Activated T-helper 1 cell treated with Interleukin-2 at 50 U/mL for 16 hours (primary cell): ENCODE results near the gene RAB3GAP2.
"Not testable (repeated sequence)": the region's sequence is repeated elsewhere in the genome, so short reads cannot be mapped to it uniquely, and the experiment has no call there.

ENCODE experiments used
- DNase-seq: peaks from one replicate; pipeline ENCODE4 v3.0.0-alpha.2; 2020; ENCODE audit warnings: low read depth

RAB3GAP2 gene

GRCh38 chr1:220137019-220137786 lies 135.1 kb downstream of the RAB3GAP2 start:
- no peak for DNase-seq

GRCh38 chr1:220135755-220136154 lies 136.5 kb downstream of the RAB3GAP2 start:
- DNase-seq: no peak

- DNase-seq: no peak
Measured at GRCh38 chr1:220129479-220130210, 142.6 kb downstream of the RAB3GAP2 start.

GRCh38 chr1:220127076-220127475 lies 145.2 kb downstream of the RAB3GAP2 start:
- no peak for DNase-seq

DNA sequence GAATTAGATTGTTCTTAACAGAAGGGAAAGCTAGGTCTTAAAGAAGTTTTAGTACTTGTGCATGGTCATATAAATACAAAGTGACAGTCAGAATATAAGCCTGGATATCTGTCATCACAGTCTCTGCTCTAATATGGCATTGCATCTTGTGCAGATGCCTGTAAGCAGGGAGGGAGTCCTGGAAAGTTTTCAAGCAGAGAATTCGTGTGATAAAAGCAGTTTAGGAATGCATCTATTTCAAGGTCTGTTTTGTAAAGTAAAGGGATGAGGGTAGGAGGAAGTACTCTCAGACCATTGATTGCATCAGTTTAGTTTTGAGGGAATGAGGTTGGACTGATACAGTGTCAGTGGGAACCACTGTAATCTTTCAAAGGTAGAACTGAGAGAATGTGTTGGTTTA lies 147.7 kb downstream of the RAB3GAP2 start:
- DNase-seq: no peak

DNA sequence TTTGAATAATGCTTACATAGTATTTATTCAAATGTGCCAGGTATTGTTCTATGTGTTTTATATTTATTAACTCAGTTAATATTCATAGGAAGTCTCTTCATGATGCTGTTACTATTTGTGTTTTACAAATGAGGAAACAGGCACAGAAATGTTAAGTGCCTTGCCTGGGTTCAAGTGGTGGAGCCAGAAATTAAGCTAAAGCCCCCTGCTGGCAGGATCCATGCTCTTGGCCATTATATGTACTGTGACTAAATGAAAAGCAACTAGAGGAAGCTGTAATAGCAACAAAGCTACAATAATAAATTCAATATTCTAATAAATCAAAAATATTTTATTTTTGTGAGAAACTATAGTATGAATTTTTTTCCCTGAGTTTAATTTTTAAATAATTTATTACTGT lies 148.4 kb downstream of the RAB3GAP2 start:
- DNase-seq: no peak

DNA sequence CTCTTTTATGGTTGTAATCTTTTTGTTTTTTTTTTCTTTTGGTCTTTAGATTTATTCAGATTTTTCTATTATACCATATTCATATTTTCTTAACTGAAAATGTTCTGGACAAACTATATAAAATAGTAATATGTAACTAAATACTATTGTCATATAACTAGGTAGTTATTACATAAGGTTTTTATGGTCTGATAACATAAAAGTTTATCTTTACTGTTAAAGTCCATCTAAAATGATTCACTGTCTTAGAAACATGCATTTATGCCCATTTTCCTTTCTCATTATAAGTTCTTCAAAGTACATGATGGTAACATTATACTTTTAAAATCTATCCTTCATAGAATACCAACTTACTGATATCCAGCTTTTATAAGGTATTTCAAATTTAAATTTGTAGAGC lies 149.2 kb downstream of the RAB3GAP2 start:
- DNase-seq: no peak

DNA sequence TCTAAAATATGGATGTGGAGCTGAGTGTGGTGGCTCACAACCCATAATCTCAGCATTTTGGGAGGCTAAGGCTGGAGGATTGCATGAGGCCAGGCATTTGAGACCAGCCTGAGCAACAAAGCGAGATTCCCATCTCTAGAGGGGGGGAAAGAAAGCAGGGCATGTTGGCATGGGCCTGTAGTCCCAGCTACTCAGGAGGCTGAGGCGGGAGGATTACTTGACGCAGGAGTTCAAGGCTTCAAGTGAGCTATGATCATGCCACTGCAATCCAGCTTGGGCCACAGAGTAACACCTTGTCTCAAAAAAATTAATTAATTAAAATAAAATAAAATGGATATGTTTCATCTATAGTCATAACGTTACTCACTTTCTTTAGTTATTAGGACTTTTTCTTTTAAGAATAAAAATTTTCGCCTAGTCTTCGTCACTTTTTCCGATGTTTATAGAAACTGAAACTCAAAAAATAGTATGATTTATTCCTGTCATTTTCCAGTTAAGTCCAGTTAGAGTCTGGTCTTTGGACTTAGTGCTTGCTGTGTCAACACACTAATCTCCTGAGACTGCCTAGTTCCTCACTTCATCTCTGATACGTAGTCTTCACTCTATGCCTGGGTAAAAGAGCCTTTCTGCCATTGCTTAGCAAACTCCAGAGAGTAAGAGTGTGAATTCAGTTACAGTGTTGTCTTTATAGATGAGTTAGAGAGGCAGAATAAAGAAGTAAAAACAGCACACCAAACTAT lies 150.3 kb downstream of the RAB3GAP2 start:
- DNase-seq: no peak

DNA sequence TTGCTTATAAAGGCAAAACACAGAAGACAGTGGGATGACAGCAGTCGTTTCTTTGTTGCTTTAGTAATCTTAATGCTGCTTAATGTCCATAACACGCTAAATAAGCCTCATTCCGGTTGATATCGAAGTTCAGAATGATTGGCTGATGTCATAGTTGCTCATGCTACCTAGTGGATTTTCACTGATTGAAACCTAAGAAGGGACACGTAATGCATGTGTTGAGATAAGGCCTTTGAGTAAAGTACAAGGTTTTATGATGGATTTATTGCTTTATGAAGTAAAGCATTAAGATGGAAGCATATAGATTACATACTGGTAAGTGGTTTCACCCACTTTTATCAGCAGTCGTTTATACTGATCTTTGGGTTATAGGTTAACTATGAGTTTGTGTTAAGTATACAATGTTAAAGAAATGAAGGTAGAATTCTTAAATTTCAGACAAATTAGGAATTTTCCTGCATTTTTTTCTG lies 153.2 kb downstream of the RAB3GAP2 start:
- DNase-seq: no peak

GRCh38 chr1:220113136-220113695 lies 159.0 kb downstream of the RAB3GAP2 start:
- DNase-seq: no peak

- not testable (repeated sequence) for DNase-seq
Measured at GRCh38 chr1:220112600-220112999, 159.7 kb downstream of the RAB3GAP2 start.

DNA sequence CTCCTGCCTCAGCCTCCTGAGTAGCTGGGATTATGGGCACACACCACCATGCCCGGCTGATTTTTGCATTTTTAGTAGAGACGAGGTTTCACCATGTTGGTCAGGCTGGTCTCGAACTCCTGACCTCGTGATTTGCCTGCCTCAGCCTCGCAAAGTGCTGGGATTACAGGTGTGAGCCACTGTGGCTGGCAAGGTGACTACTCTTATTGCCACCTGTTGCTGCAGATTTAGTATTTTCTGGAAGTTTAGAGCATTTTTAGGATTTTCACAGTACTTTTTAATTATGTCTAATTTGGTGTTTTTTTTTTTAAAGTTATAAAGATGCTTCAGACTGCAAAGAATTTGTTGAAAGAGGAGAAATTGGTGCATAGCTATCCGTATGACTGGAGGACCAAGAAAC lies 161.8 kb downstream of the RAB3GAP2 start:
- not testable (repeated sequence) for DNase-seq

GRCh38 chr1:220099826-220100225 lies 172.4 kb downstream of the RAB3GAP2 start:
- no peak for DNase-seq
